Mammary epithelial cell (primary cell): Measurements from ENCODE around the gene SPECC1.

Source experiments
- EZH2 ChIP-seq: IDR thresholded peaks from 2 replicates; pipeline ENCODE4 v1.6.1; 2012; ENCODE audit warnings: low read length, inconsistent platforms, borderline replicate concordance
- TF ChIP-seq, protein P1 (sequence below), 2 donors: IDR thresholded peaks in 1 of 2; conservative IDR thresholded peaks in 1 of 2; 2 replicates each; pipeline ENCODE4 v1.5.1; 2011 to 2012; ENCODE audit warnings: inconsistent platforms in 2 of 2, low read length in 2 of 2, mild to moderate bottlenecking in 2 of 2, control low read depth in 1 of 2, low read depth in 1 of 2; ENCODE audit not compliant: insufficient read depth in 1 of 2; ENCODE audit errors: extremely low read depth in 1 of 2

DNA sequence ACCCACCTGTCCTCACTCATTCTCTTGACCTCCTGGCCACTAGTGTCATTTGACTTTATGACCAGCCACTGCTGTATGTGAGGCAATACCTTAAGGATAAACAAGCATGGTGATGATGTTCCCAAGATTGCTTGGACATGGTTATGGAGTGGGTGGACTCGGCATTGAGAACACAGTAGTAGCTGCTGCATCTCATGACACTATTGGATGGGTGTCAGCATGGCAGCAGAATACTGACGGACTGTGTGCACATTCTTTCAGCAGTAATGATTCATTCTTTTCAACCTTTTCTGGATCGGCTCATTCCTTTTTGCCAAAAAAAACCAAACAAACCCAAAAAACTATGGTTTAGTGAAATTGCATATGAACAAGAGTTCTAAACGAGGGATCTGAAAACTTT, 13.5 kb downstream of the SPECC1 start:
- TF ChIP-seq, protein P1, sequence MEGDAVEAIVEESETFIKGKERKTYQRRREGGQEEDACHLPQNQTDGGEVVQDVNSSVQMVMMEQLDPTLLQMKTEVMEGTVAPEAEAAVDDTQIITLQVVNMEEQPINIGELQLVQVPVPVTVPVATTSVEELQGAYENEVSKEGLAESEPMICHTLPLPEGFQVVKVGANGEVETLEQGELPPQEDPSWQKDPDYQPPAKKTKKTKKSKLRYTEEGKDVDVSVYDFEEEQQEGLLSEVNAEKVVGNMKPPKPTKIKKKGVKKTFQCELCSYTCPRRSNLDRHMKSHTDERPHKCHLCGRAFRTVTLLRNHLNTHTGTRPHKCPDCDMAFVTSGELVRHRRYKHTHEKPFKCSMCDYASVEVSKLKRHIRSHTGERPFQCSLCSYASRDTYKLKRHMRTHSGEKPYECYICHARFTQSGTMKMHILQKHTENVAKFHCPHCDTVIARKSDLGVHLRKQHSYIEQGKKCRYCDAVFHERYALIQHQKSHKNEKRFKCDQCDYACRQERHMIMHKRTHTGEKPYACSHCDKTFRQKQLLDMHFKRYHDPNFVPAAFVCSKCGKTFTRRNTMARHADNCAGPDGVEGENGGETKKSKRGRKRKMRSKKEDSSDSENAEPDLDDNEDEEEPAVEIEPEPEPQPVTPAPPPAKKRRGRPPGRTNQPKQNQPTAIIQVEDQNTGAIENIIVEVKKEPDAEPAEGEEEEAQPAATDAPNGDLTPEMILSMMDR (conservative IDR thresholded peaks at IDR 0.05 in 1 of 2, IDR thresholded peaks at IDR 0.05 in 1 of 2; ENCODE audit: extremely low read depth in 1 of 2, insufficient read depth in 1 of 2, low read depth in 1 of 2, low read length in 2 of 2) = no peak
- TF ChIP-seq EZH2 = no peak
